Caco-2 (cell line): ENCODE data around the gene ATP8B1. TPM values are rescaled to one million over a fixed set of nuclear protein-coding genes. Genes with fewer than 3 reads are reported as not detected.
A peak's percentile ranks its signal among the peaks of the same experiment; 100 is the strongest.
"Not testable (repeated sequence)": the region's sequence is repeated elsewhere in the genome, so short reads cannot be mapped to it uniquely, and the experiment has no call there.

ENCODE experiments used
- BruUV-seq: library from RNA; stranded (reverse); fragments of 400-500 nt; replicated peaks from 2 replicates; lab custom pipeline; 2021; lab: Mats Ljungman, UMichigan
- CTCF ChIA-PET: fragments of 300-600 bp; sonication (Branson Sonifier 250); formaldehyde crosslinking; loops from one replicate; lab custom pipeline; 2022; ENCODE audit warnings: antibody characterized with exemption; lab: Charles Lee
- POLR2A ChIA-PET: fragments of 300-600 bp; sonication (Branson Sonifier 250); formaldehyde crosslinking; loops from one replicate; lab custom pipeline; 2022; ENCODE audit warnings: antibody characterized with exemption; lab: Charles Lee
- DNase-seq, 2 experiments: peaks; one replicate each; pipeline versions ENCODE4 v3.0.0 to v3.0.0-alpha.2; 2020 to 2022
- H3K27me3 ChIP-seq: replicated peaks from 2 replicates; pipeline ENCODE4 v1.6.0; 2011; ENCODE audit warnings: low read length; ENCODE audit not compliant: control insufficient read depth, insufficient read depth
- H3K36me3 ChIP-seq: 2 replicates; pipeline ENCODE4 v1.5.1; 2011; ENCODE audit warnings: low read length; ENCODE audit not compliant: control insufficient read depth, insufficient read depth
- H3K4me1 ChIP-seq: fragments of 250-450 bp; sonication (Bioruptor Pico); 2 replicates; pipeline ENCODE4 v1.5.1; 2020; ENCODE audit warnings: mild to moderate bottlenecking
- H3K4me3 ChIP-seq: 2 replicates; pipeline ENCODE4 v1.5.1; 2011; ENCODE audit warnings: low read depth, mild to moderate bottlenecking, control low read depth, low read length
- H3K9me3 ChIP-seq: fragments of 250-450 bp; sonication (Bioruptor Pico); 2 replicates; pipeline ENCODE4 v1.5.1; 2020; ENCODE audit warnings: mild to moderate bottlenecking, moderate library complexity
- H3K27ac Mint-ChIP-seq: one replicate; pipeline ENCODE4 v1.8.0; 2022; ENCODE audit warnings: mixed read lengths; ENCODE audit not compliant: unreplicated experiment
- H3K27me3 Mint-ChIP-seq: one replicate; pipeline ENCODE4 v1.8.0; 2022; ENCODE audit warnings: mixed read lengths; ENCODE audit not compliant: insufficient read depth, unreplicated experiment
- H3K36me3 Mint-ChIP-seq: one replicate; pipeline ENCODE4 v1.8.0; 2022; ENCODE audit warnings: mild to moderate bottlenecking, mixed read lengths; ENCODE audit not compliant: insufficient read depth, unreplicated experiment
- H3K4me1 Mint-ChIP-seq: one replicate; pipeline ENCODE4 v1.8.0; 2022; ENCODE audit warnings: low read depth, mixed read lengths; ENCODE audit not compliant: unreplicated experiment
- H3K4me3 Mint-ChIP-seq: one replicate; pipeline ENCODE4 v1.8.0; 2022; ENCODE audit warnings: mild to moderate bottlenecking, moderate library complexity, mixed read lengths; ENCODE audit not compliant: unreplicated experiment
- H3K9me3 Mint-ChIP-seq: one replicate; pipeline ENCODE4 v1.8.0; 2022; ENCODE audit warnings: mixed read lengths; ENCODE audit not compliant: unreplicated experiment
- intact Hi-C: fragments of 100-400 bp; cut with micrococcal nuclease; formaldehyde crosslinking; loops from one replicate; pipeline ENCODE4 v1.10.0; 2022; ENCODE audit not compliant: unreplicated experiment
- total RNA-seq: library from RNA; stranded (reverse); gene quantifications from 2 replicates; pipeline ENCODE4 v1.2.3, GENCODE V29; 2022
- TF ChIP-seq, protein P1 (sequence below), 2 experiments: fragments of 200-600 bp in 1 of 2; IDR thresholded peaks; 1 replicate in 1 of 2; 2 replicates in 1 of 2; pipeline versions ENCODE4 v1.5.1 to v1.8.0; 2011 to 2022; ENCODE audit warnings: antibody characterized with exemption in 1 of 2, control low read depth in 1 of 2, inconsistent platforms in 1 of 2, low read depth in 1 of 2, low read length in 1 of 2, mild to moderate bottlenecking in 1 of 2, moderate library complexity in 1 of 2; ENCODE audit not compliant: insufficient read depth in 1 of 2, severe bottlenecking in 1 of 2, unreplicated experiment in 1 of 2

ATP8B1 gene
- total RNA-seq, 1 experiment from 2014 or later, result 31.6 TPM

DNA sequence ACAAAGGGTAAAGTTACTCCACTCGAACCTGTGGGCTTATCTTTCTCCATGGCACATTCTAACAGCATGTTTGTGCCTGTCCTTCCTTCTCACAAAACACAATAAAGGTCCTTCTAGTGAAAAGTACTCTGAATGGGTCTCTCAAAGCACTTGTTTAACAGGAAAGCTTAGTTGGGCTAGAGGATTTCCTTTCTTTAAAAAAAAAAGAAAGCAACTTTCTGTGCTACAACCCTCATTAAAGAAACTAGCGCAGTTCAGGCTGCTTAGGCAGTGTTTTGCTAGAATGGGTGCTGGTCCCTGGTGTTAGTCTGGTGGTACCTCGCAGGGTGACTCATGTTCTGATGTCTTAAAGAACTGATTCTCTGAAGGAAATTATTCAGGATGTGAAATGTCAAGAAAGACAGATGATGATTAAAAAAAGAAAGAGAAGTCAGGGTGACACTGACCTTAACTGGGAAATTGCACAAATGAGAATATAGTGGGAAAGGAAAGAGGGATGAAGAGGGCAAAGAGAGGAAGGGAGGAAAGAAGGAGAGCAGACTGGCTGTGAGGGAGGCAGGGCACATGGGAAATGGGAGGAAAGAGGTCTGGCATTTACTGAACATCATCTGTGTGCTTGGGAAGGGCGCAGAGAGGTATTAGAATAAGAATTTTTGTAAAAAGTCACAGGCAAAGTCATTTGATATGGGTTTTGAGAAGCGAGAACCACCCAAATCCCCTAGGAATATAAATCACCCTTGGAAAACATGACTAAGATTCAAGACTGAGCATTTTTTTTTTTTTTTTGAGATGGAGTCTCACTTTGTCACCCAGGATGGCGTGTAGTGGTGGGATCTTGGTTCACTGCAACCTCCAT is 74.9 kb downstream of the ATP8B1 start:
- CTCF ChIA-PET, result no interaction called here
- no peaks in the 10 kb centered on the region for H3K27me3 ChIP-seq
- DNase-seq, result no peak
- no peaks in the 10 kb centered on the region for H3K9me3 Mint-ChIP-seq
- H3K36me3 Mint-ChIP-seq, result peaks cover 33% of the 10 kb centered on the region
- TF ChIP-seq, protein P1, sequence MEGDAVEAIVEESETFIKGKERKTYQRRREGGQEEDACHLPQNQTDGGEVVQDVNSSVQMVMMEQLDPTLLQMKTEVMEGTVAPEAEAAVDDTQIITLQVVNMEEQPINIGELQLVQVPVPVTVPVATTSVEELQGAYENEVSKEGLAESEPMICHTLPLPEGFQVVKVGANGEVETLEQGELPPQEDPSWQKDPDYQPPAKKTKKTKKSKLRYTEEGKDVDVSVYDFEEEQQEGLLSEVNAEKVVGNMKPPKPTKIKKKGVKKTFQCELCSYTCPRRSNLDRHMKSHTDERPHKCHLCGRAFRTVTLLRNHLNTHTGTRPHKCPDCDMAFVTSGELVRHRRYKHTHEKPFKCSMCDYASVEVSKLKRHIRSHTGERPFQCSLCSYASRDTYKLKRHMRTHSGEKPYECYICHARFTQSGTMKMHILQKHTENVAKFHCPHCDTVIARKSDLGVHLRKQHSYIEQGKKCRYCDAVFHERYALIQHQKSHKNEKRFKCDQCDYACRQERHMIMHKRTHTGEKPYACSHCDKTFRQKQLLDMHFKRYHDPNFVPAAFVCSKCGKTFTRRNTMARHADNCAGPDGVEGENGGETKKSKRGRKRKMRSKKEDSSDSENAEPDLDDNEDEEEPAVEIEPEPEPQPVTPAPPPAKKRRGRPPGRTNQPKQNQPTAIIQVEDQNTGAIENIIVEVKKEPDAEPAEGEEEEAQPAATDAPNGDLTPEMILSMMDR (IDR thresholded peaks at IDR 0.05; ENCODE audit: insufficient read depth in 1 of 2, low read depth in 1 of 2, low read length in 1 of 2, severe bottlenecking in 1 of 2, unreplicated experiment in 1 of 2), result no peak
- H3K9me3 ChIP-seq, result no peaks in the 10 kb centered on the region
- peaks cover 2% of the 10 kb centered on the region; the same call in 1 of the 2 replicates for H3K36me3 ChIP-seq
- POLR2A ChIA-PET, result no interaction called here
- no peak overlapping the region for H3K27ac Mint-ChIP-seq
- no peak overlapping the region for H3K4me3 ChIP-seq
- H3K4me1 ChIP-seq, result no peaks in the 10 kb centered on the region
- BruUV-seq, result no TSS peak
- no peak overlapping the region for H3K4me3 Mint-ChIP-seq
- intact Hi-C loops, result no loop called here
- H3K4me1 Mint-ChIP-seq, result peaks cover 7% of the 10 kb centered on the region
- no peaks in the 10 kb centered on the region for H3K27me3 Mint-ChIP-seq

- intact Hi-C loops, result loop anchor here (5.0 kb wide), 1 partner anchor 83 kb away; the partner anchor contains the start of gene ATP8B1
- H3K4me1 Mint-ChIP-seq, result peaks cover 15% of the 10 kb centered on the region
- H3K27me3 ChIP-seq, H3K36me3 ChIP-seq, H3K9me3 Mint-ChIP-seq, H3K27me3 Mint-ChIP-seq, H3K4me1 ChIP-seq, H3K36me3 Mint-ChIP-seq, H3K9me3 ChIP-seq, CTCF ChIA-PET: not testable (repeated sequence)
- peak overlapping the region; percentile 33 for H3K4me3 ChIP-seq
- peak overlapping the region; percentile 77 for H3K4me3 Mint-ChIP-seq
- TSS peak; percentile 56 for BruUV-seq
- peak overlapping the region; percentile 73 for H3K27ac Mint-ChIP-seq
- POLR2A ChIA-PET, result interaction anchor here (0.6 kb wide), 1 partner anchor 19 kb away, joined by 4 read pairs; no protein-coding TSS in a partner anchor
- peak; percentile 77 to 82 for DNase-seq
Measured at GRCh38 chr18:57719211-57719935, 83.7 kb downstream of the ATP8B1 start.

DNA sequence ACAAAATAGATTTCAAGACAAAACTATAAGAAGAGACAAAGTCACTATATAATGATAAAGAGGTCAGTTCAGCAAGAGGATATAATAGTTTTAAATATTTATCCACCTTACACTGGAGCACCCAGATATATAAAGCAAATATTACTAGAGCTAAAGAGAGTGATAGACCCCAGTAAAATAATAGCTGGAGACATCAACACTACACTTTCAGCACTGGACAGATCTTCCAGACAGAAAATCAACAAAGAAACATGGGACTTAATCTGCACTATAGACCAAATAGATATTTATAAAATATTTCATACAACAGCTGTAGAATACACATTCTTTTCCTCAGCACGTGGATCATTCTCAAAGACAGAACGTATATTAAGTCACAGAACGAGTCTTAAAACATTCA is 86.6 kb downstream of the ATP8B1 start:
- intact Hi-C loops, result loop anchor here (5.0 kb wide), 1 partner anchor 86 kb away; the partner anchor contains the start of gene ATP8B1
- ChIA-PET CTCF (no interaction called here), POLR2A (no interaction called here)
- H3K27ac Mint-ChIP-seq, result no peak overlapping the region
- no peak for DNase-seq
- no peaks in the 10 kb centered on the region for H3K27me3 Mint-ChIP-seq
- Histone ChIP-seq H3K9me3 (no peaks in the 10 kb centered on the region), H3K4me1 (peaks cover 5% of the 10 kb centered on the region), H3K36me3 (0 out of 2 replicates have a peak, but pooled peaks cover 3% of the 10 kb centered on the region), H3K27me3 (no peaks in the 10 kb centered on the region), H3K4me3 (no peak overlapping the region)
- H3K9me3 Mint-ChIP-seq, result no peaks in the 10 kb centered on the region
- peaks cover 9% of the 10 kb centered on the region for H3K36me3 Mint-ChIP-seq
- TF ChIP-seq, protein P1 (IDR thresholded peaks at IDR 0.05; ENCODE audit: insufficient read depth in 1 of 2, low read depth in 1 of 2, low read length in 1 of 2, severe bottlenecking in 1 of 2, unreplicated experiment in 1 of 2), result no peak
- BruUV-seq, result no TSS peak
- no peak overlapping the region for H3K4me3 Mint-ChIP-seq
- peaks cover 15% of the 10 kb centered on the region for H3K4me1 Mint-ChIP-seq
